HepG2 (cell line): ENCODE results near the gene CAMTA1. TPM values are rescaled to one million over a fixed set of nuclear protein-coding genes. Genes with fewer than 3 reads are reported as not detected.

Source experiments
- ATAC-seq: fragments of 200-7000 bp; cut with Tn5 transposase; 3 replicates; pipeline ENCODE4 v1.9.1; 2020; ENCODE audit warnings: mild to moderate bottlenecking, moderate library complexity
- BruUV-seq: library from RNA; stranded (reverse); fragments of 400-500 nt; replicated peaks from 2 replicates; lab custom pipeline; 2021; lab: Mats Ljungman, UMichigan
- CTCF ChIA-PET: fragments of 300-600 bp; formaldehyde crosslinking; extraction: SDS; loops from one replicate; lab custom pipeline; 2021; ENCODE audit warnings: low total read pairs, inconsistent platforms, low intra/inter-chr PET ratio; lab: Yijun Ruan, JAX
- POLR2A ChIA-PET: fragments of 350-600 bp; sonication (Branson Sonifier 250); formaldehyde crosslinking; loops from one replicate; lab custom pipeline; 2020; ENCODE audit warnings: antibody characterized with exemption, inconsistent platforms; lab: Yijun Ruan, JAX
- DNase-seq: peaks from one replicate; pipeline ENCODE4 v3.0.0-alpha.2; 2015; ENCODE audit warnings: low spot score
- FAIRE-seq: peaks from 3 replicates; lab custom pipeline; 2011; peaks lifted over from hg19 to GRCh38; lab: Jason Lieb, UNC
- H2AFZ ChIP-seq: one replicate; pipeline ENCODE4 v1.6.1; 2011; ENCODE audit warnings: low read length, inconsistent platforms
- H3K27ac ChIP-seq: fragments of 300-600 bp; 3 replicates; pipeline ENCODE4 v1.8.0; 2011; ENCODE audit warnings: mixed run types, mild to moderate bottlenecking, mixed read lengths, low read length, inconsistent platforms; ENCODE audit not compliant: insufficient read depth; ENCODE audit errors: extremely low read length
- H3K27me3 ChIP-seq, 2 experiments: fragments of 200-600 bp in 1 of 2; 2 replicates in 1 of 2; 3 replicates in 1 of 2; pipeline versions ENCODE4 v1.6.0 to v1.8.0; 2011; ENCODE audit warnings: low read length in 2 of 2, mild to moderate bottlenecking in 2 of 2, moderate library complexity in 2 of 2, inconsistent platforms in 1 of 2; ENCODE audit not compliant: insufficient read depth in 2 of 2, control insufficient read depth in 1 of 2
- H3K36me3 ChIP-seq, 2 experiments: fragments of 200-600 bp in 1 of 2; replicated peaks in 1 of 2; 2 replicates in 1 of 2; 3 replicates in 1 of 2; pipeline versions ENCODE4 v1.5.1 to v1.8.0; 2011; ENCODE audit warnings: low read length in 2 of 2, inconsistent platforms in 1 of 2; ENCODE audit not compliant: insufficient read depth in 2 of 2, control insufficient read depth in 1 of 2
- H3K4me1 ChIP-seq: 2 replicates; pipeline ENCODE4 v1.5.1; 2012; ENCODE audit warnings: low read length, inconsistent platforms; ENCODE audit not compliant: insufficient read depth
- H3K4me2 ChIP-seq: 2 replicates; pipeline ENCODE4 v1.6.0; 2011; ENCODE audit warnings: low read depth, low read length, inconsistent platforms
- H3K4me3 ChIP-seq, 3 experiments: fragments of 200-600 bp in 1 of 3; sonication (generic), shearing (Covaris generic) in 1 of 3; replicated peaks in 1 of 3; 2 replicates each; pipeline ENCODE4 v1.5.1; 2011 to 2016; ENCODE audit warnings: low read length in 3 of 3, inconsistent platforms in 2 of 3, low read depth in 2 of 3, mild to moderate bottlenecking in 2 of 3, control low read depth in 1 of 3, mixed read lengths in 1 of 3; ENCODE audit not compliant: insufficient read depth in 1 of 3
- H3K79me2 ChIP-seq: one replicate; pipeline ENCODE4 v1.6.1; 2011; ENCODE audit warnings: low read length, inconsistent platforms; ENCODE audit not compliant: insufficient read depth
- H3K9ac ChIP-seq: 2 replicates; pipeline ENCODE4 v1.6.0; 2011; ENCODE audit warnings: mild to moderate bottlenecking, low read depth, low read length, inconsistent platforms; ENCODE audit not compliant: insufficient read depth
- H3K9me3 ChIP-seq: 2 replicates; pipeline ENCODE4 v1.5.1; 2012; ENCODE audit warnings: mild to moderate bottlenecking, low read length
- H4K20me1 ChIP-seq: 2 replicates; pipeline ENCODE4 v1.6.0; 2011; ENCODE audit warnings: inconsistent platforms, mild to moderate bottlenecking, low read length, moderate library complexity; ENCODE audit not compliant: insufficient read depth
- AHR ChIP-seq: IDR thresholded peaks from 2 replicates; pipeline ENCODE4 v1.6.1; 2018; ENCODE audit warnings: missing genetic modification reagents, missing compliant biosample characterization
- ATF7-NPFF ChIP-seq: sonication (generic); formaldehyde crosslinking; IDR thresholded peaks from 2 replicates; pipeline ENCODE4 v1.8.1; 2023; ENCODE audit warnings: mild to moderate bottlenecking, low read depth, missing genetic modification reagents, moderate library complexity
- GPBP1L1 ChIP-seq: sonication (generic); formaldehyde crosslinking; IDR thresholded peaks from 2 replicates; pipeline ENCODE4 v1.5.0; 2020; ENCODE audit warnings: mild to moderate bottlenecking, missing genetic modification reagents
- HOMEZ ChIP-seq: IDR thresholded peaks from 2 replicates; pipeline ENCODE4 v1.6.1; 2016; ENCODE audit warnings: low read depth
- NR0B2 ChIP-seq: sonication (generic); formaldehyde crosslinking; IDR thresholded peaks from 2 replicates; pipeline ENCODE4 v1.4.0; 2020; ENCODE audit warnings: mild to moderate bottlenecking, missing genetic modification reagents
- SNAPC5 ChIP-seq: sonication (generic); formaldehyde crosslinking; IDR thresholded peaks from 2 replicates; pipeline ENCODE4 v1.8.1; 2023; ENCODE audit warnings: mild to moderate bottlenecking, missing genetic modification reagents, borderline replicate concordance
- SRF ChIP-seq: IDR thresholded peaks from 2 replicates; pipeline ENCODE4 v1.6.1; 2011; ENCODE audit warnings: mild to moderate bottlenecking, low read depth, low read length, moderate library complexity
- TBL1XR1 ChIP-seq: fragments of 150-350 bp; IDR thresholded peaks from 2 replicates; pipeline ENCODE4 v1.6.1; 2014; ENCODE audit warnings: borderline replicate concordance, low read length; ENCODE audit not compliant: partially characterized antibody
- TCF7 ChIP-seq: sonication (generic); IDR thresholded peaks from 2 replicates; pipeline ENCODE4 v1.6.1; 2016; ENCODE audit warnings: antibody characterized with exemption, low read depth
- TMF1 ChIP-seq: sonication (generic); formaldehyde crosslinking; IDR thresholded peaks from 2 replicates; pipeline ENCODE4 v1.8.1; 2022; ENCODE audit warnings: low read depth, missing genetic modification reagents
- ZFX ChIP-seq: sonication (generic); formaldehyde crosslinking; IDR thresholded peaks from 2 replicates; pipeline ENCODE4 v1.4.0; 2020; ENCODE audit warnings: mild to moderate bottlenecking, low read depth, missing genetic modification reagents, moderate library complexity
- ZNF143 ChIP-seq: sonication (generic); formaldehyde crosslinking; IDR thresholded peaks from 2 replicates; pipeline ENCODE4 v1.4.0; 2020; ENCODE audit warnings: missing genetic modification reagents
- ZNF232 ChIP-seq: sonication (generic); formaldehyde crosslinking; IDR thresholded peaks from 2 replicates; pipeline ENCODE4 v1.4.0; 2020; ENCODE audit warnings: missing genetic modification reagents, borderline replicate concordance
- ZNF451 ChIP-seq: sonication (generic); formaldehyde crosslinking; IDR thresholded peaks from 2 replicates; pipeline ENCODE4 v1.5.0; 2020; ENCODE audit warnings: mild to moderate bottlenecking, missing genetic modification reagents
- ZNF879 ChIP-seq: sonication (generic); formaldehyde crosslinking; IDR thresholded peaks from 2 replicates; pipeline ENCODE4 v1.8.1; 2023; ENCODE audit warnings: missing genetic modification reagents
- ZSCAN9 ChIP-seq: IDR thresholded peaks from 2 replicates; pipeline ENCODE4 v1.6.1; 2016; ENCODE audit warnings: borderline replicate concordance
- WGBS: methylation state at CpG from one replicate; pipeline ENCODE4 v1.1.6; 2017; ENCODE audit warnings: low lambda C conversion rate; 5-methylcytosine and 5-hydroxymethylcytosine counted together
- in situ Hi-C: cut with HindIII; loops from 2 replicates; pipeline ENCODE4 v1.10.0; 2017; ENCODE audit warnings: low pct_unique_long_range_greater_than_20kb; ENCODE audit not compliant: extremely low pct_ligation_motif_present
- intact Hi-C: fragments of 100-400 bp; cut with micrococcal nuclease; formaldehyde crosslinking; loops from one replicate; pipeline ENCODE4 v1.10.0; 2022; ENCODE audit not compliant: unreplicated experiment
- polyA plus RNA-seq, 8 experiments: library from polyadenylated mRNA; depleted of rRNA in 3 of 8; stranded (reverse) in 7 of 8; unstranded in 1 of 8; fragments of >200 nt; fragmentation: Illumina TruSeq in 4 of 8; extraction: Trizol in 4 of 8; gene quantifications; 2 replicates each; pipeline versions ENCODE4 v1.2.1 to v1.2.3, GENCODE V29; 2011 to 2016; ENCODE audit warnings: low read depth in 4 of 8, missing spikeins in 1 of 8, mixed read lengths in 1 of 8; ENCODE audit not compliant: insufficient read depth in 1 of 8
- total RNA-seq, 5 experiments: library from RNA; depleted of rRNA; stranded (reverse); fragments of >200 nt; fragmentation: Illumina TruSeq; extraction: Trizol; gene quantifications; 2 replicates each; pipeline ENCODE4 v1.2.3, GENCODE V29; 2016; ENCODE audit warnings: low read depth in 1 of 5

The CAMTA1 gene
- total and polyA plus RNA-seq, 2 of the 13 experiments (the other 11 are each of a cell fraction or from before 2014, with no cell fraction given), result 25.0 to 36.4 TPM

GRCh38 chr1:7262611-7263010 lies 477.4 kb downstream of the CAMTA1 start:
- no peak for TF ChIP-seq AHR
- TF ChIP-seq ZNF451, result no peak
- TF ChIP-seq ZNF879 (CRISPR knock-in tag), result no peak
- TF ChIP-seq ZSCAN9 (CRISPR knock-in tag), result no peak
- TF ChIP-seq HOMEZ (CRISPR knock-in tag), result no peak
- TF ChIP-seq SRF, result no peak
- no peak for TF ChIP-seq ZNF232
- TF ChIP-seq ATF7-NPFF, result no peak
- no peak for TF ChIP-seq ZFX (CRISPR knock-in tag)
- TF ChIP-seq ZNF143, result no peak
- TF ChIP-seq TCF7, result no peak
- TF ChIP-seq SNAPC5 (CRISPR knock-in tag), result no peak
- no peak for TF ChIP-seq TBL1XR1
- TF ChIP-seq GPBP1L1 (CRISPR knock-in tag), result no peak
- TF ChIP-seq TMF1 (CRISPR knock-in tag), result no peak
- TF ChIP-seq NR0B2 (CRISPR knock-in tag), result no peak
- TF ChIP-seq, all 625 proteins: peak for 0
- no peak for ATAC-seq
- Histone ChIP-seq H3K4me3 (no peak overlapping the region), H3K27me3 (peaks cover 0 to 4% of the 10 kb centered on the region in 2 experiments; a peak in 2 of 5 replicates), H3K9me3 (no peaks in the 10 kb centered on the region), H3K27ac (no peak overlapping the region), H3K79me2 (no peaks in the 10 kb centered on the region), H4K20me1 (no peaks in the 10 kb centered on the region), H2AFZ (no peak overlapping the region), H3K9ac (no peak overlapping the region), H3K36me3 (no peaks in the 10 kb centered on the region), H3K4me2 (no peak overlapping the region), H3K4me1 (peaks cover 19% of the 10 kb centered on the region)
- POLR2A ChIA-PET, result no interaction called here
- DNase-seq, result no peak
- CTCF ChIA-PET, result no interaction called here
- in situ Hi-C loops, result no loop called here
- no TSS peak for BruUV-seq
- intact Hi-C loops, result no loop called here
- WGBS, result 13% methylated on average over 2 of the region's 6 CpGs
- FAIRE-seq, result no peak
